HCEC 1CT (cell line): ENCODE measurements around the gene DDR1.
"Not testable (repeated sequence)": the region's sequence is repeated elsewhere in the genome, so short reads cannot be mapped to it uniquely, and the experiment has no call there.

ENCODE experiments used
- DNase-seq: peaks from one replicate; pipeline ENCODE4 v3.0.0-alpha.2; 2017

The DDR1 gene

GRCh38 chr6:30854285-30855040 lies 29.9 kb upstream of the DDR1 start:
- DNase-seq = no peak

DNA sequence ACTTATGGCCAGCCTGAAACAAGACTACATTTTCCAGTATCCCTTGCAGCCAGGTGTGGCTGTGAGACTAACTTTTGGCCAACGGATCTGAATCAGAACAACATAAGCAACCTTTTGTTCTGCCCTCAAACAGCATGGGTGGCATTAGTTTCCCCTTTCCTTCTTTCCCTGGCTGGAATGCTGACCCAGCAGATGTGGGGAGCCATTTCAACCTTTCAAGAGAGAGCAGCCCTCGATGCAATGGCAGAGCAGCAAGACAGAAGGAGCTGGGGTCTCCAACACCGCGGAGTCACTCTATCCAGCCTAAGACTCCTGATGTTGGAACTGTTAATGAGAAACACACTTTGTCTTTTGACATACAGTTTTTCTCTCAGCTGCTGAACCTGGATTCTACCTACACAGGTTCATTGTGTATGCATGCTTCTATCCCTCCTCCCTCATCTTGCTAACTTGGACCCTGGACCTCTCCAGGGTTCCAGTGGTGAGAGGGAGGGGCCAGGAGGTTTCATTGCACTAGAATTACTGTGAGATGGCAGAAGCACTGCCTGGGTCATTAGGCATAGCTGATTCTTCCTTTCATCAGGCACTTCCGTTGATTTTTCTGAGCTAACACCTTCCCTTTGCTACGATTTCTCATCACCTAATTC lies 28.8 kb upstream of the DDR1 start:
- DNase-seq = no peak

- no peak for DNase-seq
Observed at GRCh38 chr6:30857112-30857511, 27.2 kb upstream of the DDR1 start.

- DNase-seq = no peak
Observed at GRCh38 chr6:30857549-30857948, 26.8 kb upstream of the DDR1 start.

- not testable (repeated sequence) for DNase-seq
Observed at GRCh38 chr6:30859726-30860125, 24.6 kb upstream of the DDR1 start.

DNA sequence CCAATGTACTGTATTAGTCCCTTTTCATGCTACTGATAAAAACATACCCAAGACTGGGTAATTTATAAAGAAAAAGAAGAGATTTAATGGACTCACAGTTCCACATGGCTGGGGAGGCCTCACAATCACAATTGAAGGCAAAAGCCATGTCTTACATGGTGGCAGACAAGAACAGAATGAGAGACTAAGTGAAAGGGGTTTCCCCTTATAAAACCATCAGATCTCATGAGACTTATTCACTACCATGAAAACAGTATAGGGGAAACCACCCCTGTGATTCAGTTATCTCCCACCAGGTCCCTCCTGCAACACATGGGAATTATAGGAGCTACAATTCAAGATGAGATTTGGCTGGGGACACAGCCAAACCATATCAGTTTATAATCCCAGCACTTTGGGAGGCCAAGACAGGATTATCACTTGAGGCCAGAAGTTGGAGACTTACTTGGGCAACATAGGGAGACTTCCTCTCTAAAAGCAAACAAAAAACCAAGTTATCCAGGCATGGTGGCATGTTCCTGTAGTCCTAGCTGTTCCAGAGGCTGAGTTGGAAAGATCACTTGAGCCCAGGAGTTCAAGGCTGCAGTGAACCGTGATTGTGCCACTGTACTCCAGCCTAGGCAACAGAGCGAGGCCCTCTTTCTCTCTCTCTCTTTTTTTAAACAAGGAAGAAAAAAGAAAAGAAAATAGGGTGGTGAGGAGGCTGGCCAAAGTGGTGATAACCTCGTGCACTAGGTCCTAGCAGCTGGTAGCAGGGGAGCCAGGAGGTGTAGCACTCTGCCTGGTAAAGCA lies 22.9 kb upstream of the DDR1 start:
- DNase-seq = no peak

- DNase-seq = no peak
Observed at GRCh38 chr6:30862156-30862875, 22.0 kb upstream of the DDR1 start.

GRCh38 chr6:30864325-30864724 lies 20.0 kb upstream of the DDR1 start:
- DNase-seq = no peak

- not testable (repeated sequence) for DNase-seq
Observed at GRCh38 chr6:30869241-30869749, 15.0 kb upstream of the DDR1 start.

DNA sequence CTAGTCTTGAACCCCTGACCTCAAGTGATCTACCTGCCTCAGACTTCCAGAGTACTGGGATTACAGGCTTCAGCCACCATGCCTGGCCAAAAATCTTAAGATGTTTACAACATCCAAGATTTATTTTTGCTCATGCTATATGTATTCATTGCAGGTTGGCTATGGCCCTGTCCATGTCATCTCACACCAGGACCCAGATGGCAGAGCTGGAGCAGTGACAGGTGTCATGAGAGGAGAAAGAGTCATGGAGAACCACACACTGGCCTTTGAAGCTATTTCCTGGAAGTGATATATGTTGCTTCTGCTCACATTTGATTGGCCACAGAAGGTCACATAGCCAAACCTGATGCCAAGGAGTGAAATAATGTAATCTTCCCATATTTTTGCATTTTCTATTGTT lies 13.8 kb upstream of the DDR1 start:
- no peak for DNase-seq

DNA sequence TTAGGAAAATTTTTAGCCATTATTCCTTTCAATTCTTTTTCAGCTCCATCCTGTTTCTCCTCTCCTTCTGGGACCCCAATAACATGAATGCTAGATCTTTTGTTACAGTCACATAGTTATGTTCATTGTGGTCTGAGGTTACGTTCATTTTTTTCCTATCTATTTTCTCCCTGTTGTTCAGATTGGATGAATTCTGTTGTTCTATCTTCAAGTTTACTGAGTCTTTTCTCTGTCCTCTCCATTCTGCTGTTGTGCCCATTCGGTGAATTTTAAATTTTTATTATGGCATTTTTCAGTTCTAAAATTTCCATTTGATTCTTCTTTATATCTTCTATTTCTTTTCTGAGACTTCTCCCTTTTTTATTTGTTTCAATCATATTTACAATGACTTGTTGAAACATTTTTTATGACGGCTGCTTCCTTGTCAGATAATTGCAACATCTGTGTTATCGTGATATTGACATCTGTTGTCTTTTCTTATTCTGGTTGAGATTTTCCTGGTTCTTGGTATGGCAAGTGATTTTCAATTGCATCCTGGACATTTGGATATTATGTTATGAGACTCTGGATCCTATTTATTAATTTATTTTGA lies 12.6 kb upstream of the DDR1 start:
- no peak for DNase-seq

GRCh38 chr6:30873137-30873640 lies 11.1 kb upstream of the DDR1 start:
- DNase-seq = no peak

DNA sequence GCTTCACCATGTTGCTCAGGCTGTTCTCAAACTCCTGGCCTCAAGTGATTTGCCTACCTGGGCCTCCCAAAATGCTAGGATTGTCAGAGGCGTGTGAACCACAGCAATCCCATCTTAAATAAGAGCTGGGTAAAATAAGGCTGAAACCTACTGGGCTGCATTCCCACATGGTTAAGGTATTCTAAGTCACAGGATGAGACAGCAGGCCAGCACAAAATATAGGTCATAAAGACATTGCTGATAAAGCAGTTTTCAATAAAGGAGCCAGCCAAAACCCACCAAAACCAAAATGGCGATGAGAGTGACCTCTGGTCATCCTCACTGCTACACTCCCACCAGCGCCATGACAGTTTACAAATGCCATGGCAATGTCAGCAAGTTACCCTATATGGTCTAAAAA lies 10.5 kb upstream of the DDR1 start:
- not testable (repeated sequence) for DNase-seq

- no peak for DNase-seq
Observed at GRCh38 chr6:30875244-30876038, 8.9 kb upstream of the DDR1 start.

DNA sequence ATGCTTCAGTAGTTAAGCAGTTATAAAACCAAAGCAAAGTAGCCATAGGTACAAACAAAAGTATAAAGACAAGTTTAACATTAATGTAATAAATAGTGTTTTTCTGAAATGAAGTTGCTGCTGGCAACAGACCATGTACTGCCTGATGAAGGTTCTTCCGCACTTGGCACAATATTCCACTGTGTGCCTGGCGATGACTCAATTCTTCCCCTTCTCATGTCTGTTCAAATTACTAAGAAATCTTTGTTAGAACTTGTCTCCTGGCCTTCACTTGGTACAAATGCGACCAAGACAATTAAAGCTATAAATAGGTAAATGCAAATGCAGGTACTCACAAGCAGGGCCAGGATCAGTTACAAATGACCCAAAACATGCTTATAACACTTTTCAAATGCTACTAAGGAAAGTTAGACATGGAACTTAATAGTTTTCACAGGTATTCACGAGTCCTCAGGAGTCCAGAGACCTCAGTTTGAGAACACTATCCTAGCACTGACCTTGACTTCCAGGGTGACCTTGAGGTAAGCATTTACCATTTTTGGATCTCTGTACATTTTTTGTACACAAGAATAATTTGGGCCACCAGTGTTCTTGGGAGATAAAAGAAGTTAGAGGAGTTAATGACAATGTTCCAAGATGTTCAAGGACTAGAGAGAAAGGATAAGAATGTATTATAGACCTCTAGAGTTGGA lies 8.1 kb upstream of the DDR1 start:
- DNase-seq = no peak

DNA sequence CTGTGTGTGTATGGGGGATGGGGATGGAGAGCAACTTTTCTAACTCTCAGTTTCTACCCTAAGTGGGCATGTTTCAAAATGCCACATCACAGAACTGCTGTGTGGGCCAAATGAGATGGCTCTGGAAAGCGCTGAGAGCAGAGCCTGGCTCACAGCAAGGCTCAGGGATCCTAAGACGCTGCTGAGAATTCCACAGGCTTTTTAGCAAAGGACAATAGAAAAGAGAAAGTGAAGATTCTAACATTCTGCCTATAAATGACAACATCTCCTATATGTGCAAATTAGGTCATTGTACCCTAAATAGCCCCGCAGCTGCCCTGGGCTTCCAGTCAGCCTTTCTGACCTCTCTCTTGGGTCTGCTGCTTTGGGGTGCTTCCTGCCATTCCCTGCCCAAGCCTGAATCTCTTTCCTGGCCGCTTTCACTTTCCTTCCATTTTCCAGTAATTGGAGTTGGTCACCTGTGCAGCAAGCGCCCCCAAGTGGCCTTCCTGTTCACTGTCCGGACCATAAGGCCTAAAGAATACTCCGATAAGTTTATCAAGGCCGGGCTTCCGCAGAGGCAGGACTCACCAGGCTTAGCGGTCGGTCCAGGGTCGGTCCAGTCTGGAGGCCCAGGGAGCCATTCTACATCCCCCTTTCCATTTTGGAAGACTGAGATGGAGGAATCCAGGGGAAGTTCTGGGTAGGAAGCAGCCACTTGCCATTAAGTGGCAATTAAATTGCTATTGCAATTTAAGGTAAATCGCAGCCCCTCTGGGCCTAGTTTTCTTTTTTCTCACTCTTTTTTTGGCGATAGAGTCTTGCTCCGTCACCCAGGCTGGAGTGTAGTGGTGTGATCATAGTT lies 6.7 kb upstream of the DDR1 start:
- peak; percentile 85 for DNase-seq

GRCh38 chr6:30879684-30880427 lies 4.5 kb upstream of the DDR1 start:
- no peak for DNase-seq

- DNase-seq = no peak
Observed at GRCh38 chr6:30880698-30881252, 3.5 kb upstream of the DDR1 start.
